HG02852 (cell line): Measurements from ENCODE around the gene DAND5.
"Not testable (repeated sequence)": the region's sequence is repeated elsewhere in the genome, so short reads cannot be mapped to it uniquely, and the experiment has no call there.

Experiments
- ATAC-seq: cut with Tn5 transposase; IDR thresholded peaks from one replicate; pipeline ENCODE4 v1.9.1; 2021; ENCODE audit warnings: mild to moderate bottlenecking, moderate library complexity; ENCODE audit not compliant: unreplicated experiment

Gene DAND5

GRCh38 chr19:12945479-12946091 is 23.8 kb upstream of the DAND5 start, which contains the start of gene RAD23A:
TSS of gene RAD23A (plus strand) at chr19:12945862. CDS start at chr19:12945949, 87 bp downstream.
- peak; percentile 80 for ATAC-seq

- peak; percentile 31 for ATAC-seq
Observed at GRCh38 chr19:12946092-12946721, 23.2 kb upstream of the DAND5 start.

GRCh38 chr19:12946731-12947496 is 22.5 kb upstream of the DAND5 start:
- no peak for ATAC-seq

GRCh38 chr19:12947702-12948611 is 21.4 kb upstream of the DAND5 start:
- no peak for ATAC-seq

- no peak for ATAC-seq
Observed at GRCh38 chr19:12948612-12949362, 20.6 kb upstream of the DAND5 start.

GRCh38 chr19:12949363-12950283 is 19.8 kb upstream of the DAND5 start:
- ATAC-seq, result no peak

GRCh38 chr19:12952050-12952449 is 17.3 kb upstream of the DAND5 start:
- not testable (repeated sequence) for ATAC-seq

GRCh38 chr19:12952488-12953137 is 16.8 kb upstream of the DAND5 start:
- no peak for ATAC-seq

GRCh38 chr19:12953138-12953798 is 16.1 kb upstream of the DAND5 start:
- no peak for ATAC-seq

GRCh38 chr19:12953799-12954611 is 15.4 kb upstream of the DAND5 start:
- ATAC-seq, result no peak

GRCh38 chr19:12954612-12954962 is 14.8 kb upstream of the DAND5 start:
- ATAC-seq, result no peak

- not testable (repeated sequence) for ATAC-seq
Observed at GRCh38 chr19:12955575-12955974, 13.8 kb upstream of the DAND5 start.

- ATAC-seq, result no peak
Observed at GRCh38 chr19:12955996-12956395, 13.4 kb upstream of the DAND5 start.

GRCh38 chr19:12956446-12957388 is 12.7 kb upstream of the DAND5 start, which contains the start of gene GADD45GIP1:
TSS of gene GADD45GIP1 (minus strand) at chr19:12957223. CDS start at chr19:12957212, 11 bp downstream.
- ATAC-seq, result peak; percentile 74

- not testable (repeated sequence) for ATAC-seq
Observed at GRCh38 chr19:12957389-12957952, 11.9 kb upstream of the DAND5 start.

- no peak for ATAC-seq
Observed at GRCh38 chr19:12959481-12959880, 9.9 kb upstream of the DAND5 start.
